ENCODE measurements around the gene HIRA. TPM values are rescaled to one million over a fixed set of nuclear protein-coding genes. Genes with fewer than 3 reads are reported as not detected.

The HIRA gene
- total and polyA plus RNA-seq, 4 donors: 4.1 to 32.5 (median 23.0) TPM

DNA sequence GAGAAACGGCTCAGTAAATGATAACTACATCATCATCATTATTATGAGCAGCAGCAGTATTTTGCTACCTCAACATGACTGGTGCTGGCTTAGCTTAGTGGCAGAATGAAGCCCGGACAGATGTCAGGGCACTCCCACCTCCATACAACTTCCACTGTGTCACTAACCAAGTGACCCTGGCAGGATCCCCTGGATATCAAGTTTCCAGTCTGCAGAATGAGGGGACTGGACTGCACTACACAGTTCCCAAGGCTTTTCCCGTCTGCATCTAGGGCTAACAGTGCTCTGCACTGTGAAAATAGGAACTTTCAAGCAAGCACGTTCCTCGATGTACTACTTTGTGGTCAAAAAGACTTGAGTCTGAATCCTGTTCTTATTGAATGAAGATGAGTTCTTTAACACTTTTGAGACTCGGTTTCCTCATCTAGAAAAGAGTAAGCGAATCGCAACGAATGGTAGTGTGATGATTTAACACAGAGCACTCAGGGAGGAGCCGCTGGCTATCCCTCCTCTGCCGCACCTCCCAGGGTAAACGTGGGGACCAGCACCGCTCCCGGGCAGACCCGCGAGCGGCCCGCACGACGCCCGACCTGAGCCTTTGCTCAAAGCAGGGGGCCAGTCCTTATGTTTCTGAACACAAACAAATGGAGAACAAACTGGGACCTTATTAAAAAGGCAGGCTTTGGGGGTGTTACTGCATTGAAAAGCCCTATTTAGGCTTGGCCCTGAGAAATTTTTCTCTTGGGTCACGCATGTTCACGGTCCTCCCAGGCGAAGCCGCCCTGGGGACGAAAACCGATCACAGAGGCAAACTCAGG, 140.9 kb downstream of the HIRA start (continued):
- no peak for TF ChIP-seq ZBTB33 (IDR thresholded peaks at IDR 0.05)
- TF ChIP-seq GABPA (IDR thresholded peaks at IDR 0.05 in 1 of 2, conservative IDR thresholded peaks at IDR 0.05 in 1 of 2): no peak

GRCh38 chr22:19289475-19290161, 141.9 kb downstream of the HIRA start:
- DNase-seq (ENCODE audit: low spot score): no peak
- H3K9me3 ChIP-seq (ENCODE audit: control insufficient read depth in 4 of 4, low read length in 3 of 4): no peaks in the 10 kb centered on the region
- no peak overlapping the region for H3K4me3 ChIP-seq (ENCODE audit: low read depth in 1 of 3, low read length in 3 of 3)
- H3K27ac ChIP-seq (ENCODE audit: low read depth in 1 of 2, low read length in 2 of 2): no peak overlapping the region
- H3K4me1 ChIP-seq (ENCODE audit: control insufficient read depth in 4 of 4, insufficient read depth in 4 of 4, low read length in 3 of 4): peaks cover 3 to 20% (median 15%) of the 10 kb centered on the region in 4 donors
- TF ChIP-seq YY1 (IDR thresholded peaks at IDR 0.05) (no peak), TAF1 (conservative IDR thresholded peaks at IDR 0.05) (no peak), JUND (IDR thresholded peaks at IDR 0.05) (no peak), HNF4G (IDR thresholded peaks at IDR 0.05) (no peak), MAX (IDR thresholded peaks at IDR 0.05) (no peak), NR2F2 (IDR thresholded peaks at IDR 0.05) (no peak), HNF4A (conservative IDR thresholded peaks at IDR 0.05) (no peak), SP1 (IDR thresholded peaks at IDR 0.05) (no peak), FOXA1 (IDR thresholded peaks at IDR 0.05) (no peak), CTCF (IDR thresholded peaks at IDR 0.05; ENCODE audit: low read depth, low read length, missing input control) (no peak), EGR1 (IDR thresholded peaks at IDR 0.05; ENCODE audit: low read depth in 2 of 2) (no peak), ZBTB33 (IDR thresholded peaks at IDR 0.05) (no peak), RXRA (IDR thresholded peaks at IDR 0.05) (no peak), FOXA2 (IDR thresholded peaks at IDR 0.05) (no peak), ATF3 (IDR thresholded peaks at IDR 0.05) (no peak), GABPA (IDR thresholded peaks at IDR 0.05 in 1 of 2, conservative IDR thresholded peaks at IDR 0.05 in 1 of 2) (no peak)
- TF ChIP-seq, protein P1, sequence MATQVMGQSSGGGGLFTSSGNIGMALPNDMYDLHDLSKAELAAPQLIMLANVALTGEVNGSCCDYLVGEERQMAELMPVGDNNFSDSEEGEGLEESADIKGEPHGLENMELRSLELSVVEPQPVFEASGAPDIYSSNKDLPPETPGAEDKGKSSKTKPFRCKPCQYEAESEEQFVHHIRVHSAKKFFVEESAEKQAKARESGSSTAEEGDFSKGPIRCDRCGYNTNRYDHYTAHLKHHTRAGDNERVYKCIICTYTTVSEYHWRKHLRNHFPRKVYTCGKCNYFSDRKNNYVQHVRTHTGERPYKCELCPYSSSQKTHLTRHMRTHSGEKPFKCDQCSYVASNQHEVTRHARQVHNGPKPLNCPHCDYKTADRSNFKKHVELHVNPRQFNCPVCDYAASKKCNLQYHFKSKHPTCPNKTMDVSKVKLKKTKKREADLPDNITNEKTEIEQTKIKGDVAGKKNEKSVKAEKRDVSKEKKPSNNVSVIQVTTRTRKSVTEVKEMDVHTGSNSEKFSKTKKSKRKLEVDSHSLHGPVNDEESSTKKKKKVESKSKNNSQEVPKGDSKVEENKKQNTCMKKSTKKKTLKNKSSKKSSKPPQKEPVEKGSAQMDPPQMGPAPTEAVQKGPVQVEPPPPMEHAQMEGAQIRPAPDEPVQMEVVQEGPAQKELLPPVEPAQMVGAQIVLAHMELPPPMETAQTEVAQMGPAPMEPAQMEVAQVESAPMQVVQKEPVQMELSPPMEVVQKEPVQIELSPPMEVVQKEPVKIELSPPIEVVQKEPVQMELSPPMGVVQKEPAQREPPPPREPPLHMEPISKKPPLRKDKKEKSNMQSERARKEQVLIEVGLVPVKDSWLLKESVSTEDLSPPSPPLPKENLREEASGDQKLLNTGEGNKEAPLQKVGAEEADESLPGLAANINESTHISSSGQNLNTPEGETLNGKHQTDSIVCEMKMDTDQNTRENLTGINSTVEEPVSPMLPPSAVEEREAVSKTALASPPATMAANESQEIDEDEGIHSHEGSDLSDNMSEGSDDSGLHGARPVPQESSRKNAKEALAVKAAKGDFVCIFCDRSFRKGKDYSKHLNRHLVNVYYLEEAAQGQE (IDR thresholded peaks at IDR 0.05): no peak
- H3K36me3 ChIP-seq (ENCODE audit: control insufficient read depth in 4 of 4, insufficient read depth in 3 of 4, low read depth in 1 of 4, low read length in 3 of 4): no peaks in the 10 kb centered on the region
- no peaks in the 10 kb centered on the region for H3K27me3 ChIP-seq (ENCODE audit: control insufficient read depth in 4 of 4, insufficient read depth in 4 of 4, low read length in 3 of 4)
- H3K9ac ChIP-seq (ENCODE audit: low read depth in 1 of 2, low read length in 2 of 2): no peak overlapping the region
- WGBS: 87% methylated on average over 5 of the region's 5 CpGs
